Smooth muscle cell (in vitro differentiated cells): ENCODE measurements around the gene PRLR. TPM values are rescaled to one million over a fixed set of nuclear protein-coding genes. Genes with fewer than 3 reads are reported as not detected.

Source experiments
- DNase-seq: peaks from one replicate; lab custom pipeline; 2025; ENCODE audit not compliant: unreplicated experiment; lab: John Stamatoyannopoulos, UW
- H2AFZ ChIP-seq: fragments of 200-600 bp; sonication (generic); 2 replicates; pipeline ENCODE4 v1.6.0; 2016; ENCODE audit warnings: antibody characterized with exemption, low read depth, mild to moderate bottlenecking
- H3F3A ChIP-seq: fragments of 200-600 bp; sonication (generic); 2 replicates; pipeline ENCODE4 v1.6.0; 2017; ENCODE audit warnings: antibody characterized with exemption, low read depth
- H3K27ac ChIP-seq: fragments of 200-600 bp; sonication (generic); 2 replicates; pipeline ENCODE4 v1.5.1; 2016; ENCODE audit warnings: low read depth, mild to moderate bottlenecking
- H3K27me3 ChIP-seq: fragments of 200-600 bp; sonication (generic); 2 replicates; pipeline ENCODE4 v1.6.1; 2016; ENCODE audit warnings: low read depth, mild to moderate bottlenecking
- H3K36me3 ChIP-seq: fragments of 200-600 bp; sonication (generic); 2 replicates; pipeline ENCODE4 v1.5.1; 2016; ENCODE audit warnings: low read depth
- H3K4me1 ChIP-seq: fragments of 200-600 bp; sonication (generic); 2 replicates; pipeline ENCODE4 v1.5.1; 2016; ENCODE audit warnings: low read depth
- H3K4me2 ChIP-seq: fragments of 200-600 bp; sonication (generic); 2 replicates; pipeline ENCODE4 v1.6.0; 2016; ENCODE audit warnings: mild to moderate bottlenecking
- H3K4me3 ChIP-seq: fragments of 200-600 bp; sonication (generic); 2 replicates; pipeline ENCODE4 v1.5.1; 2016; ENCODE audit warnings: mild to moderate bottlenecking
- H3K79me2 ChIP-seq: fragments of 200-600 bp; sonication (generic); 2 replicates; pipeline ENCODE4 v1.6.0; 2016; ENCODE audit warnings: low read depth, mild to moderate bottlenecking
- H3K9ac ChIP-seq: fragments of 200-600 bp; sonication (generic); 2 replicates; pipeline ENCODE4 v1.6.0; 2016; ENCODE audit warnings: low read depth
- H3K9me3 ChIP-seq: fragments of 200-600 bp; sonication (generic); replicated peaks from 2 replicates; pipeline ENCODE4 v1.5.1; 2016; ENCODE audit warnings: low read depth
- H4K20me1 ChIP-seq: fragments of 200-600 bp; sonication (generic); 2 replicates; pipeline ENCODE4 v1.6.0; 2016; ENCODE audit warnings: low read depth
- WGBS: methylation state at CpG from one replicate; pipeline ENCODE4 v1.1.7; 2016; ENCODE audit warnings: low lambda C conversion rate; 5-methylcytosine and 5-hydroxymethylcytosine counted together
- polyA plus RNA-seq: library from polyadenylated mRNA; unstranded; fragments of >200 nt; fragmentation: Nextera tagmentation; extraction: Ambion mirVana; gene quantifications from 2 replicates; pipeline ENCODE4 v1.2.1, GENCODE V29; 2016
- total RNA-seq: library from RNA; depleted of rRNA; stranded (reverse); fragments of >200 nt; gene quantifications from 2 replicates; pipeline ENCODE4 v1.2.3, GENCODE V29; 2014
- TF ChIP-seq, protein P1 (sequence below): fragments of 200-600 bp; sonication (generic); IDR thresholded peaks from 2 replicates; pipeline ENCODE4 v1.5.1; 2017; ENCODE audit warnings: borderline replicate concordance, mild to moderate bottlenecking, antibody characterized with exemption; ENCODE audit not compliant: insufficient read depth, poor library complexity, severe bottlenecking

The PRLR gene
- total and polyA plus RNA-seq, 2 experiments from 2014 or later, result 2.3 to 47.4 TPM

DNA sequence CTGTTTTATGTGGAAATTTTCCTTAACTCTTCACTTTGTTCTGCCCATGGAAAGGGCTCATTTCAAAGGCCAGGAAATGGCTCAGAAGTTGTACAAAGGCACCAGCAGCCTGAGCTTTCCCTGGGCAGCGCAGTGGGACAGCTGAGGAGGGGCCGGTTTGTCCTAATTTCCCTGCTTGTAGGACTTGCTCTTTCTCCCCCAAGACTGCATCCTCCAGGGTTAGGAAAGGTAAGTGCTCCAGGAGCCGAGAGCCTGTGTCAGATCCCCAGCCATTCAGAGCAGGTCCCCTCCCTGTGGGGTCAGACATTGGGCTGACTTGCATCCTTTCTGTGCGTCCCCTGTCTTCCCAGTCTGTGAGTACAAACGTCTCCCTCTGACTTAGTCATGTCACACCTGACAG is 226.1 kb downstream of the PRLR start:
- no peak overlapping the region for H2AFZ ChIP-seq
- no peak overlapping the region for H3K27ac ChIP-seq
- H4K20me1 ChIP-seq, result no peaks in the 10 kb centered on the region
- H3K9me3 ChIP-seq, result no peaks in the 10 kb centered on the region
- WGBS, result 59% methylated on average over 5 of the region's 5 CpGs
- no peak overlapping the region for H3K4me2 ChIP-seq
- H3K79me2 ChIP-seq, result no peaks in the 10 kb centered on the region
- no peaks in the 10 kb centered on the region for H3K36me3 ChIP-seq
- no peaks in the 10 kb centered on the region for H3F3A ChIP-seq
- H3K4me1 ChIP-seq, result no peaks in the 10 kb centered on the region
- H3K9ac ChIP-seq, result no peak overlapping the region
- TF ChIP-seq, protein P1, sequence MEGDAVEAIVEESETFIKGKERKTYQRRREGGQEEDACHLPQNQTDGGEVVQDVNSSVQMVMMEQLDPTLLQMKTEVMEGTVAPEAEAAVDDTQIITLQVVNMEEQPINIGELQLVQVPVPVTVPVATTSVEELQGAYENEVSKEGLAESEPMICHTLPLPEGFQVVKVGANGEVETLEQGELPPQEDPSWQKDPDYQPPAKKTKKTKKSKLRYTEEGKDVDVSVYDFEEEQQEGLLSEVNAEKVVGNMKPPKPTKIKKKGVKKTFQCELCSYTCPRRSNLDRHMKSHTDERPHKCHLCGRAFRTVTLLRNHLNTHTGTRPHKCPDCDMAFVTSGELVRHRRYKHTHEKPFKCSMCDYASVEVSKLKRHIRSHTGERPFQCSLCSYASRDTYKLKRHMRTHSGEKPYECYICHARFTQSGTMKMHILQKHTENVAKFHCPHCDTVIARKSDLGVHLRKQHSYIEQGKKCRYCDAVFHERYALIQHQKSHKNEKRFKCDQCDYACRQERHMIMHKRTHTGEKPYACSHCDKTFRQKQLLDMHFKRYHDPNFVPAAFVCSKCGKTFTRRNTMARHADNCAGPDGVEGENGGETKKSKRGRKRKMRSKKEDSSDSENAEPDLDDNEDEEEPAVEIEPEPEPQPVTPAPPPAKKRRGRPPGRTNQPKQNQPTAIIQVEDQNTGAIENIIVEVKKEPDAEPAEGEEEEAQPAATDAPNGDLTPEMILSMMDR, result no peak
- H3K27me3 ChIP-seq, result peaks cover 4% of the 10 kb centered on the region
- DNase-seq, result no peak
- H3K4me3 ChIP-seq, result no peak overlapping the region

DNA sequence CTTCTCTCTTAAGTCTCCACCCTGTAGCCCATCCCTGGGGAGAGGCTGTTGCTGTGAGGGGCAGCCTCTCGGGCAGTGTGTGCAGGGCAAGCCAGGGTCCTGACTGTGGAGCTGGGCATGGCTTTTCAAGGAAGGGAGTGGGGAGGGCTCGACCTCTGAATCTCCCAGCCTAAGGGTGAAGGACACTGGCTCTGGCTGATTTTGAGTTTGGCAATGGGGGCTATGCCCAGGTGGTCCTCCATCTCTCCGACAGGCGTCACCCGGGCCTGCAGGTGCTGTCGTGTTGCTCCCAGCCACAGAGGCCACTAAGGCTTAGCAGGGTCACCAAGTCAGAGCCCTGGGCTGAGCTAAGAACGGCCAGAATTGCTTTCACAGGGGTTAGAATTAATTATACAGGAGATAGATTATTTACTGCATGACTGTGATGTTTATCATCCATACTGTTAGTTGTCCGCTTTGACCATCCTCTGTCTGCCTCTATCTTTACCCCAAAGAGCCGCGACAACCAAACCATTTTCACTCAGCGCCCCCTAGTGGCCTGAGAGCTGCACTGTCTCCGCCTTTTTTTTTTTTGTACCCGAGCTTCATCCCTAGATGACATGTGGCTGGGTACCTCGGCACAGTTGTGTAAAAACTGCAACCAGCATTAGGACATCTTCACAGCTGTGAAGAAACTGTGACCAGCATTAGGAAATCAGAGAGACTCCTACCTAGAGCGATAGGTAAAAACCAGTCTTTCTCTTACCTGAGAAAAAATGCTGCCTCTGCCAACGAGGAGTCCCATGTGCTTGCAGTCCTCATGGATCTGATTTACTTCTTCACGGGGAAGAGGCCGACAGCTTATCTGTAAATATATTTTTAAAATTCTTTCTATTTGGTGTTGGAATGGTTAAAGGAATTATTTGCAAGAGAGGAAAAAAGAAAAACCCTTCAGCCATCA is 227.0 kb downstream of the PRLR start:
- TF ChIP-seq, protein P1, result peak; percentile 92
- WGBS, result 49% methylated on average over 18 of the region's 18 CpGs

DNA sequence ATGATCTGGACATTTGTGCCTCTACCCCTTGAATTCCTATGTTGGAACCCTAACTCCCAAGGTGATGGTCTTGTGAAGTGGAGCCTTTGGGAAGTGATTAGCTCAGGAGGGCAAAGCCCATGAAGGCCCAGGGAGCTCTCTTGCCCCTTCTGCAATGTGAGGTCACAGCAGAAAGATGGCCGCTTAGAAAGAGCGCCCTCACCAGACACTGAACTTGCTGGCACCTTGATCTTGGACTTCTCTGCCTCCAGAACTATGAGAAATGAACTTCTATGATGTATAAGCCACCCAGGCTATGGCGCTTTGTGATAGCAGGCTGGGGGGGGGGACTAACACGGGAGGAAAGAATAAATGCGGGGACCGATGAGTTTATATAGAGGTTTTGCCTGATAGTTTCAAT is 227.8 kb downstream of the PRLR start:
- H3K4me2 ChIP-seq, result no peak overlapping the region
- no peak overlapping the region for H2AFZ ChIP-seq
- 96% methylated on average over 6 of the region's 6 CpGs for WGBS
- TF ChIP-seq, protein P1, result no peak
- no peak overlapping the region for H3K9ac ChIP-seq
- no peak for DNase-seq
- no peaks in the 10 kb centered on the region for H3K9me3 ChIP-seq
- H3K27ac ChIP-seq, result no peak overlapping the region
- no peak overlapping the region for H3K4me3 ChIP-seq
- no peaks in the 10 kb centered on the region for H3K4me1 ChIP-seq
- peaks cover 4% of the 10 kb centered on the region for H3K27me3 ChIP-seq
- H3K79me2 ChIP-seq, result no peaks in the 10 kb centered on the region
- no peaks in the 10 kb centered on the region for H3K36me3 ChIP-seq
- H3F3A ChIP-seq, result no peaks in the 10 kb centered on the region
- H4K20me1 ChIP-seq, result no peaks in the 10 kb centered on the region

More for the DNA sequence above, 227.0 kb downstream of the PRLR start:
- no peak overlapping the region for H2AFZ ChIP-seq
- no peaks in the 10 kb centered on the region for H3K4me1 ChIP-seq
- no peak overlapping the region for H3K4me3 ChIP-seq
- no peaks in the 10 kb centered on the region for H3K79me2 ChIP-seq
- no peak overlapping the region for H3K27ac ChIP-seq
- no peaks in the 10 kb centered on the region for H3F3A ChIP-seq
- H3K27me3 ChIP-seq, result peaks cover 4% of the 10 kb centered on the region
- H4K20me1 ChIP-seq, result no peaks in the 10 kb centered on the region
- no peak overlapping the region for H3K4me2 ChIP-seq
- H3K9me3 ChIP-seq, result no peaks in the 10 kb centered on the region
- no peaks in the 10 kb centered on the region for H3K36me3 ChIP-seq
- peak; percentile 4 for DNase-seq
- no peak overlapping the region for H3K9ac ChIP-seq
